Chondrocyte (in vitro differentiated cells): Measurements from ENCODE around the gene KANSL3. TPM values are rescaled to one million over a fixed set of nuclear protein-coding genes. Genes with fewer than 3 reads are reported as not detected.

ENCODE experiments used
- DNase-seq: peaks from one replicate; pipeline ENCODE4 v3.0.0; 2021; ENCODE audit warnings: mixed read lengths, low spot score
- H3K27ac Mint-ChIP-seq: one replicate; pipeline ENCODE4 v1.8.0; 2021; ENCODE audit warnings: mild to moderate bottlenecking, moderate library complexity, mixed read lengths; ENCODE audit not compliant: unreplicated experiment
- H3K27me3 Mint-ChIP-seq: 2 replicates; pipeline ENCODE4 v1.8.0; 2021; ENCODE audit warnings: low read depth, mixed read lengths
- H3K36me3 Mint-ChIP-seq: 2 replicates; pipeline ENCODE4 v1.8.0; 2021; ENCODE audit warnings: low read depth, mixed read lengths
- H3K4me1 Mint-ChIP-seq: 2 replicates; pipeline ENCODE4 v1.8.0; 2021; ENCODE audit warnings: low read depth, mild to moderate bottlenecking, mixed read lengths
- H3K4me3 Mint-ChIP-seq: one replicate; pipeline ENCODE4 v1.8.0; 2021; ENCODE audit warnings: mild to moderate bottlenecking, moderate library complexity, mixed read lengths; ENCODE audit not compliant: unreplicated experiment
- H3K9me3 Mint-ChIP-seq: 2 replicates; pipeline ENCODE4 v1.8.0; 2021; ENCODE audit warnings: low read depth, mixed read lengths
- CTCF ChIP-seq: fragments of 200-600 bp; sonication (generic); IDR thresholded peaks from 2 replicates; pipeline ENCODE4 v1.5.0; 2021; ENCODE audit warnings: antibody characterized with exemption, mild to moderate bottlenecking, moderate library complexity
- total RNA-seq: library from RNA; stranded (reverse); gene quantifications from 3 replicates; pipeline ENCODE4 v1.2.1, GENCODE V29; 2021

The KANSL3 gene
- total RNA-seq, 1 donor from 2014 or later, result 32.6 TPM

DNA sequence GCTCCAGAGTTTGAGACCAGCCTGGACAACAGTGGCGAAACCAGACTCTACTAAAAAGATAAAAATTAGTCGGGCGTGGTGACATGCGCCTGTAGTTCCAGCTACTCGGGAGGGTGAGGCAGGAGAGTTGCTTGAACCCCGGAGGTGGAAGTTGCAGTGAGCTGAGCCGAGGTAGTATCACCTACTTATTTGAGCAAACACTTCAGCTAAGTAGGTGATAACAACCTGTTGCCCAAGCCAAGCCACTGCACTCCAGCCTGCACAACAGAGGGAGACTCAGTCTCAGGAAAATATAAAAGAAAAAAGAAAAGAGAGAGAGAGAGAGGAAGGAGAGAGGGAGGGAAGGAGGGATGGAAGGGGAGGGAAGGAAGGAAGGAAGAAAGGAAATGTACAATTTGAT, 25.7 kb upstream of the KANSL3 start:
- Mint-ChIP-seq H3K4me3 (no peak overlapping the region), H3K27me3 (no peaks in the 10 kb centered on the region), H3K4me1 (peaks cover 21% of the 10 kb centered on the region), H3K36me3 (peaks cover 1% of the 10 kb centered on the region), H3K27ac (peak overlapping the region; percentile 52), H3K9me3 (peaks cover 7% of the 10 kb centered on the region)
- TF ChIP-seq CTCF, result no peak
- no peak for DNase-seq

DNA sequence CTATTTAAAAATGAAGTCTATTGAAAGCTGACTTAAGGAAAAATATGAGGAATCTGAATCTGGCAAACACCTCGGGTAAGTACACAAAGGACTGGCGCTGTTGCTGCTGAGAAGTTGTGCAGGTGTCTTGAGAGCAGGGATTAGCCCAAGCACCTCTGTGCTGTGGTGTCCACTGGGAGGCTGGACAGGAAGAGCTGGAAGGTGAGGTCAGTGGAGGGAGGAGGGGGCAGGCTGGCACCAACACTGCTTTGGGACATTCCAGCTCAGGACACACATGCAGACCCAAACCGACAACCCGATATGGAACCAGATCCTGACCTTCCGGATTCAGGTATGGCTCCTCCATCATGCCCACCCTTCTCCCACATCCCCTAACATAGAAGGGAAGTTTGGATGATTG, 25.1 kb upstream of the KANSL3 start:
- Mint-ChIP-seq H3K4me3 (no peak overlapping the region), H3K27me3 (no peaks in the 10 kb centered on the region), H3K27ac (no peak overlapping the region), H3K36me3 (peaks cover 1% of the 10 kb centered on the region), H3K4me1 (peaks cover 21% of the 10 kb centered on the region), H3K9me3 (peaks cover 7% of the 10 kb centered on the region)
- no peak for TF ChIP-seq CTCF
- DNase-seq, result no peak

GRCh38 chr2:96662360-96662759, 24.2 kb upstream of the KANSL3 start:
- H3K27ac Mint-ChIP-seq, result no peak overlapping the region

GRCh38 chr2:96661324-96661723, 23.2 kb upstream of the KANSL3 start:
- Mint-ChIP-seq H3K36me3 (peaks cover 1% of the 10 kb centered on the region), H3K9me3 (peaks cover 7% of the 10 kb centered on the region), H3K27me3 (no peaks in the 10 kb centered on the region), H3K27ac (no peak overlapping the region), H3K4me3 (no peak overlapping the region), H3K4me1 (peaks cover 21% of the 10 kb centered on the region)
- peak; percentile 43 for DNase-seq
- no peak for TF ChIP-seq CTCF

More at GRCh38 chr2:96662360-96662759, 24.2 kb upstream of the KANSL3 start:
- no peak for DNase-seq
- H3K27me3 Mint-ChIP-seq, result no peaks in the 10 kb centered on the region
- H3K9me3 Mint-ChIP-seq, result peaks cover 7% of the 10 kb centered on the region
- no peak overlapping the region for H3K4me3 Mint-ChIP-seq
- TF ChIP-seq CTCF, result no peak
- H3K4me1 Mint-ChIP-seq, result peaks cover 21% of the 10 kb centered on the region
- peaks cover 1% of the 10 kb centered on the region for H3K36me3 Mint-ChIP-seq

DNA sequence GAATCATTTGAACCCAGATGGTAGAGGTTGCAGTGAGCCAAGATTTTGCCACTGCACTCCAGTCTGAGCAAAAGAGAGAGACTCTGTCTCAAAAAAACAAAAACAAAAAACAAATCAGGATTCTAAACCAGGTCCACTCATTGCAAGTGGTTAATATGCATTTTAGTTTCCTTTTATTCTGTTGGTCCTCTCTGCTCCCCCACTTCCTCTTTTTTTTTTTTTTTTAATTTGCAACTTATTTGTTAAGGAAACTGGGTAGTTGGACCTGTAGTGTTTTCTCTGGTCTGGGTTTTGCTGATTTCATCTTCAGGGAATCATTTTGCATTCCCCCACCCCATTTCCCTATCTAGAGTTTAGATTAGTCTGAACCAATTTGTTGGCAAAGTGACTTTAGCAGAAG, 18.4 kb upstream of the KANSL3 start:
- no peaks in the 10 kb centered on the region for H3K27me3 Mint-ChIP-seq
- H3K36me3 Mint-ChIP-seq, result no peaks in the 10 kb centered on the region
- H3K27ac Mint-ChIP-seq, result no peak overlapping the region
- H3K4me1 Mint-ChIP-seq, result no peaks in the 10 kb centered on the region
- no peaks in the 10 kb centered on the region for H3K9me3 Mint-ChIP-seq
- DNase-seq, result no peak
- no peak overlapping the region for H3K4me3 Mint-ChIP-seq
- TF ChIP-seq CTCF, result no peak
